MCF 10A (cell line): ENCODE results near the gene TSPAN2. TPM values are rescaled to one million over a fixed set of nuclear protein-coding genes. Genes with fewer than 3 reads are reported as not detected.

ENCODE experiments used
- BruUV-seq: library from RNA; stranded (reverse); fragments of 400-500 nt; replicated peaks from 2 replicates; lab custom pipeline; 2021; lab: Mats Ljungman, UMichigan
- CTCF ChIA-PET: fragments of 300-600 bp; sonication (Branson Sonifier 250); formaldehyde crosslinking; extraction: SDS; loops from one replicate; lab custom pipeline; 2021; ENCODE audit warnings: antibody characterized with exemption, inconsistent platforms; lab: Yijun Ruan, JAX
- POLR2A ChIA-PET: fragments of 300-600, 350-650 bp; sonication (Branson Sonifier 250); formaldehyde crosslinking; extraction: SDS; loops from one replicate; lab custom pipeline; 2020; ENCODE audit warnings: antibody characterized with exemption, inconsistent platforms; lab: Yijun Ruan, JAX
- DNase-seq: peaks from one replicate; pipeline ENCODE4 v3.0.0-alpha.2; 2018; ENCODE audit not compliant: unreplicated experiment
- H3K27ac Mint-ChIP-seq: one replicate; pipeline ENCODE4 v1.8.0; 2022; ENCODE audit warnings: mild to moderate bottlenecking, low read depth, mixed read lengths; ENCODE audit not compliant: unreplicated experiment
- H3K27me3 Mint-ChIP-seq: one replicate; pipeline ENCODE4 v1.8.0; 2022; ENCODE audit warnings: mixed read lengths; ENCODE audit not compliant: insufficient read depth, unreplicated experiment
- H3K36me3 Mint-ChIP-seq: one replicate; pipeline ENCODE4 v1.8.0; 2022; ENCODE audit warnings: mild to moderate bottlenecking, moderate library complexity, mixed read lengths; ENCODE audit not compliant: insufficient read depth, unreplicated experiment
- H3K4me1 Mint-ChIP-seq: one replicate; pipeline ENCODE4 v1.8.0; 2022; ENCODE audit warnings: mixed read lengths; ENCODE audit not compliant: insufficient read depth, unreplicated experiment
- H3K4me3 Mint-ChIP-seq: one replicate; pipeline ENCODE4 v1.8.0; 2022; ENCODE audit warnings: mild to moderate bottlenecking, moderate library complexity, mixed read lengths; ENCODE audit not compliant: unreplicated experiment
- H3K9me3 Mint-ChIP-seq: one replicate; pipeline ENCODE4 v1.8.0; 2022; ENCODE audit warnings: mixed read lengths; ENCODE audit not compliant: unreplicated experiment
- intact Hi-C: fragments of 100-400 bp; cut with micrococcal nuclease; formaldehyde crosslinking; loops from 2 replicates; pipeline ENCODE4 v1.14.1; 2022
- total RNA-seq: library from RNA; stranded (reverse); gene quantifications from 2 replicates; pipeline ENCODE4 v1.2.3, GENCODE V29; 2022
- TF ChIP-seq, protein P1 (sequence below): fragments of 200-600 bp; IDR thresholded peaks from one replicate; pipeline ENCODE4 v1.8.0; 2022; ENCODE audit warnings: antibody characterized with exemption, mild to moderate bottlenecking; ENCODE audit not compliant: unreplicated experiment

The TSPAN2 gene
- total RNA-seq, 1 experiment from 2014 or later, result 0.42 TPM

DNA sequence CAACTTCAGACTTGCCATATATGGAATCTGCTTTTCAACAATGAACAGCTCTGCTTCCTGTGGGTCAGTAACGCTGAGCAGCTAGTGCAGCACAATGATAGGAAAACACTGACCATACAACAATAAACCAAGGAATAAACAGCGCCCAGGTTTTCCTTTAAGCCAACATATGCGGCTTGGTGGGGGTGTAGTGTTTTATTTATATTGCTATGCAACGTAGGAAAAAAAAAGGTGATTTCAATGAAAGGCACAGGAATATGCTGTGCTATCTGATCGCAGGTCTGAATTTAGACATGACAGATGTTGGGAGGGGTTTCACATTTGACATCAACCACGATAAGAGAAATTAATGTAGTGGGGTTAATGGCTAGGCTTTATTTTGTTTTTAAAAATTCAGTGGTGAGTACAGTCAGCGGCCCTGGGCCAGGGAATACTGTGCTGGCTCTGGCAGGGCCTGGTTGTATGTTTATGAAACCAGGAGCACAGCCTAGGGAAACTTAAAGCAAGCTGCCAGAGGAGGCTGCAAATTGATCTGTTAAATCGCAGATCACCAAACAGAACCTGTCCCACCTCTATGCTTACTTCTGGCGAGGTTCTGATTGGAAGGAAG is 4.3 kb downstream of the TSPAN2 start:
- intact Hi-C loops, result no loop called here
- H3K4me3 Mint-ChIP-seq, result no peak overlapping the region
- H3K4me1 Mint-ChIP-seq, result no peaks in the 10 kb centered on the region
- TF ChIP-seq, protein P1, sequence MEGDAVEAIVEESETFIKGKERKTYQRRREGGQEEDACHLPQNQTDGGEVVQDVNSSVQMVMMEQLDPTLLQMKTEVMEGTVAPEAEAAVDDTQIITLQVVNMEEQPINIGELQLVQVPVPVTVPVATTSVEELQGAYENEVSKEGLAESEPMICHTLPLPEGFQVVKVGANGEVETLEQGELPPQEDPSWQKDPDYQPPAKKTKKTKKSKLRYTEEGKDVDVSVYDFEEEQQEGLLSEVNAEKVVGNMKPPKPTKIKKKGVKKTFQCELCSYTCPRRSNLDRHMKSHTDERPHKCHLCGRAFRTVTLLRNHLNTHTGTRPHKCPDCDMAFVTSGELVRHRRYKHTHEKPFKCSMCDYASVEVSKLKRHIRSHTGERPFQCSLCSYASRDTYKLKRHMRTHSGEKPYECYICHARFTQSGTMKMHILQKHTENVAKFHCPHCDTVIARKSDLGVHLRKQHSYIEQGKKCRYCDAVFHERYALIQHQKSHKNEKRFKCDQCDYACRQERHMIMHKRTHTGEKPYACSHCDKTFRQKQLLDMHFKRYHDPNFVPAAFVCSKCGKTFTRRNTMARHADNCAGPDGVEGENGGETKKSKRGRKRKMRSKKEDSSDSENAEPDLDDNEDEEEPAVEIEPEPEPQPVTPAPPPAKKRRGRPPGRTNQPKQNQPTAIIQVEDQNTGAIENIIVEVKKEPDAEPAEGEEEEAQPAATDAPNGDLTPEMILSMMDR, result no peak
- H3K27ac Mint-ChIP-seq, result no peak overlapping the region
- CTCF ChIA-PET, result interaction anchor here (0.7 to 2.3 kb wide), 2 partner anchors 27 kb away, joined by 3 to 5 read pairs; no protein-coding TSS in a partner anchor
- no TSS peak for BruUV-seq
- no peaks in the 10 kb centered on the region for H3K9me3 Mint-ChIP-seq
- no peak for DNase-seq
- POLR2A ChIA-PET, result no interaction called here
- peaks cover 17% of the 10 kb centered on the region for H3K27me3 Mint-ChIP-seq
- H3K36me3 Mint-ChIP-seq, result peaks cover 5% of the 10 kb centered on the region

DNA sequence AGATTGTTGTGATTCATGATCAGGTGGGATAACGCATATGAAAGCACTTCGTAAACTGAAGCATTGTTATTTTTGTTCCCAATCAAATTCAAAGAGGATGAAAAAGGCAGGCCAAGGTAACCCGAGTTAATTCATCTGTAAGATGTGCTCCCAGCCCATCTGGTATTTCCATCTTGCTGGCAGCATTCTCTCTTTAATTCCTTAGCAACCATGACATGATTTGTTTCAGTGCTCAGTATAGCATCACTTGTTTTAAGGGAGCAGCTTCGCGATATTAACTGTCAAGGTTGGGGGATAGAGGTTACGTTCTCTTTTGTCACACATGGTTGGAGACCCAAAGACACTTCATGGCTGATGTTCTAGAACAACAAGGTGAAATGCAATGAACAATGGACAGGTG is 6.4 kb downstream of the TSPAN2 start:
- H3K27ac Mint-ChIP-seq, result no peak overlapping the region
- BruUV-seq, result no TSS peak
- H3K36me3 Mint-ChIP-seq, result peaks cover 5% of the 10 kb centered on the region
- ChIA-PET CTCF (no interaction called here), POLR2A (no interaction called here)
- H3K4me1 Mint-ChIP-seq, result no peaks in the 10 kb centered on the region
- peaks cover 8% of the 10 kb centered on the region for H3K27me3 Mint-ChIP-seq
- H3K9me3 Mint-ChIP-seq, result no peaks in the 10 kb centered on the region
- DNase-seq, result no peak
- intact Hi-C loops, result no loop called here
- TF ChIP-seq, protein P1, result no peak
- no peak overlapping the region for H3K4me3 Mint-ChIP-seq

DNA sequence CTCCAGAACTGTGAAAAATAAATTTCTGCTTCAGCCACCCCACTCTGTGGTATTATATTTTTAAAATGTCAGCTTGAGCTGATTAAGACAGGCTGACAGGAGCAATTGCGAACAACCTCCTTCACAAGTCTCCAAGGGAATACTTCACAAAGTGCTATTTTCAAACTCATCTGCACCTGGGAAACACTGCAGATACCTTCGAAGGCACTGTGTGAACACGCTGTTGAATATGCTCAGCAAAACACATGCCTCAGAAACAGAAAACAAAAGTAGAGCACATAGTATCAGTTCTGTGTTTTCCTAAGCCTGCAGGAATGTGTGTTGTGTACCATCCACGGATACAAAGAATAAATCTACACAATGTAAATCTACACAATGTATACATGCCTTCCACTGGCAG is 10.6 kb downstream of the TSPAN2 start:
- POLR2A ChIA-PET, result no interaction called here
- CTCF ChIA-PET, result interaction anchor here (1.1 to 3.6 kb wide), 2 partner anchors 26 to 34 kb away, joined by 5 to 14 read pairs; no protein-coding TSS in a partner anchor
- no peak overlapping the region for H3K27ac Mint-ChIP-seq
- H3K9me3 Mint-ChIP-seq, result no peaks in the 10 kb centered on the region
- no TSS peak for BruUV-seq
- no peak for DNase-seq
- H3K4me1 Mint-ChIP-seq, result peaks cover 9% of the 10 kb centered on the region
- intact Hi-C loops, result no loop called here
- TF ChIP-seq, protein P1, result no peak
- H3K27me3 Mint-ChIP-seq, result no peaks in the 10 kb centered on the region
- no peaks in the 10 kb centered on the region for H3K36me3 Mint-ChIP-seq
- no peak overlapping the region for H3K4me3 Mint-ChIP-seq

DNA sequence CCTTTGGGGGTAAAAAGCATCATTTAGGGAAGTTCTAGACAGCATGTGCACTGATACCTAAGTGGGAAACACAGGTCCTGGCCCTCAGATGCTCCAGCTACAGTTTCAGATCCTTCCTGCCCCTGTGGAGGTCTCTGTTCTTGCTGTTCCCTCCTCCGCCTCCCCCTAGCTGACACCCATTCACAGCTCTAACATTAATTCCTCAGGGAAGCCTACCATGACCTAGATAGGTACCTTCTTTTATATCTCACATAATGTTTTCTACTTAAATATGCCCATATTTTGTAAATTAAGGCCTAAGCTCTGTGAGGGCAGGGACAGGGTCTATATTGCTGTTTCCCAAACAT is 11.3 kb downstream of the TSPAN2 start:
- peaks cover 9% of the 10 kb centered on the region for H3K4me1 Mint-ChIP-seq
- H3K27me3 Mint-ChIP-seq, result no peaks in the 10 kb centered on the region
- intact Hi-C loops, result no loop called here
- H3K9me3 Mint-ChIP-seq, result no peaks in the 10 kb centered on the region
- POLR2A ChIA-PET, result no interaction called here
- DNase-seq, result no peak
- no peak overlapping the region for H3K27ac Mint-ChIP-seq
- no peaks in the 10 kb centered on the region for H3K36me3 Mint-ChIP-seq
- CTCF ChIA-PET, result interaction anchor here (1.1 kb wide), 1 partner anchor 25 kb away, joined by 5 read pairs; no protein-coding TSS in a partner anchor
- no TSS peak for BruUV-seq
- no peak overlapping the region for H3K4me3 Mint-ChIP-seq
- TF ChIP-seq, protein P1, result no peak
